Neural progenitor cell (in vitro differentiated cells): ENCODE data around the gene SLC37A1. TPM values are rescaled to one million over a fixed set of nuclear protein-coding genes. Genes with fewer than 3 reads are reported as not detected.

Experiments
- DNase-seq: peaks from one replicate; pipeline ENCODE4 v3.0.0-alpha.2; 2016; ENCODE audit warnings: low spot score
- H2AFZ ChIP-seq: fragments of 200-600 bp; sonication (generic); replicated peaks from 2 replicates; pipeline ENCODE4 v1.6.1; 2016; ENCODE audit warnings: antibody characterized with exemption
- H3F3A ChIP-seq: fragments of 200-600 bp; sonication (generic); 2 replicates; pipeline ENCODE4 v1.6.1; 2016; ENCODE audit warnings: antibody characterized with exemption, low read depth
- H3K27ac ChIP-seq: fragments of 200-600 bp; sonication (generic); 2 replicates; pipeline ENCODE4 v1.5.1; 2016; ENCODE audit warnings: mild to moderate bottlenecking
- H3K27me3 ChIP-seq: fragments of 200-600 bp; sonication (generic); 2 replicates; pipeline ENCODE4 v1.6.1; 2016; ENCODE audit warnings: mild to moderate bottlenecking, moderate library complexity
- H3K36me3 ChIP-seq: fragments of 200-600 bp; sonication (generic); 2 replicates; pipeline ENCODE4 v1.5.1; 2016
- H3K4me1 ChIP-seq: fragments of 200-600 bp; sonication (generic); 2 replicates; pipeline ENCODE4 v1.6.1; 2016; ENCODE audit warnings: mixed run types
- H3K4me2 ChIP-seq: fragments of 200-600 bp; sonication (generic); 2 replicates; pipeline ENCODE4 v1.6.1; 2016
- H3K4me3 ChIP-seq: fragments of 200-600 bp; sonication (generic); 2 replicates; pipeline ENCODE4 v1.5.1; 2016
- H3K79me2 ChIP-seq: fragments of 200-600 bp; sonication (generic); 2 replicates; pipeline ENCODE4 v1.6.1; 2016; ENCODE audit warnings: low read depth
- H3K9ac ChIP-seq: fragments of 200-600 bp; sonication (generic); 2 replicates; pipeline ENCODE4 v1.6.1; 2016
- H3K9me3 ChIP-seq: fragments of 200-600 bp; sonication (generic); 2 replicates; pipeline ENCODE4 v1.5.1; 2016; ENCODE audit warnings: low read depth
- H4K20me1 ChIP-seq: fragments of 200-600 bp; sonication (generic); 2 replicates; pipeline ENCODE4 v1.6.1; 2016; ENCODE audit warnings: low read depth
- H3K27ac Mint-ChIP-seq: 3 replicates; pipeline ENCODE4 v1.8.0; 2021; ENCODE audit warnings: mixed read lengths
- H3K27me3 Mint-ChIP-seq: 2 replicates; pipeline ENCODE4 v1.8.0; 2022; ENCODE audit warnings: low read depth, mild to moderate bottlenecking, inconsistent platforms, moderate library complexity, mixed read lengths; ENCODE audit not compliant: insufficient read depth
- H3K36me3 Mint-ChIP-seq: 3 replicates; pipeline ENCODE4 v1.8.0; 2021; ENCODE audit warnings: mixed read lengths
- H3K4me1 Mint-ChIP-seq: 3 replicates; pipeline ENCODE4 v1.8.0; 2021; ENCODE audit warnings: mixed read lengths
- H3K4me3 Mint-ChIP-seq: 3 replicates; pipeline ENCODE4 v1.8.0; 2021; ENCODE audit warnings: mild to moderate bottlenecking, moderate library complexity, mixed read lengths
- H3K9me3 Mint-ChIP-seq: 3 replicates; pipeline ENCODE4 v1.8.0; 2020; ENCODE audit warnings: mixed read lengths
- CTCF ChIP-seq: fragments of 200-600 bp; sonication (generic); IDR thresholded peaks from 2 replicates; pipeline ENCODE4 v1.5.1; 2017; ENCODE audit warnings: antibody characterized with exemption, mild to moderate bottlenecking
- EZH2 ChIP-seq: fragments of 200-600 bp; sonication (generic); IDR thresholded peaks from 2 replicates; pipeline ENCODE4 v1.6.1; 2017; ENCODE audit warnings: antibody characterized with exemption, mild to moderate bottlenecking, moderate library complexity
- EZH2phosphoT487 ChIP-seq: fragments of 200-600 bp; sonication (generic); IDR thresholded peaks from 2 replicates; pipeline ENCODE4 v1.6.1; 2017; ENCODE audit warnings: antibody characterized with exemption
- total RNA-seq: library from RNA; depleted of rRNA; stranded (reverse); fragments of >200 nt; gene quantifications from 2 replicates; pipeline ENCODE4 v1.2.3, GENCODE V29; 2015; ENCODE audit warnings: low replicate concordance

The SLC37A1 gene
- total RNA-seq, 1 donor from 2014 or later, result 1.2 TPM

GRCh38 chr21:42486531-42486930 lies 27.1 kb upstream of the SLC37A1 start:
- no peak overlapping the region for H3K4me3 Mint-ChIP-seq
- no peak overlapping the region for H3K27ac ChIP-seq
- H3K27ac Mint-ChIP-seq, result no peak overlapping the region
- H4K20me1 ChIP-seq, result no peaks in the 10 kb centered on the region
- H3K4me1 ChIP-seq, result no peaks in the 10 kb centered on the region
- no peak for TF ChIP-seq EZH2
- no peak for TF ChIP-seq CTCF
- TF ChIP-seq EZH2phosphoT487, result no peak
- peaks cover 3% of the 10 kb centered on the region for H3K4me1 Mint-ChIP-seq
- H3K9me3 ChIP-seq, result no peaks in the 10 kb centered on the region
- H3F3A ChIP-seq, result no peaks in the 10 kb centered on the region
- peaks cover 3% of the 10 kb centered on the region for H3K27me3 Mint-ChIP-seq
- H3K4me2 ChIP-seq, result no peak overlapping the region
- no peaks in the 10 kb centered on the region for H3K9me3 Mint-ChIP-seq
- no peak for DNase-seq
- H3K36me3 ChIP-seq, result no peaks in the 10 kb centered on the region
- H3K9ac ChIP-seq, result no peak overlapping the region
- no peak overlapping the region for H2AFZ ChIP-seq
- no peaks in the 10 kb centered on the region for H3K79me2 ChIP-seq
- H3K36me3 Mint-ChIP-seq, result no peaks in the 10 kb centered on the region
- H3K27me3 ChIP-seq, result no peaks in the 10 kb centered on the region
- H3K4me3 ChIP-seq, result no peak overlapping the region

DNA sequence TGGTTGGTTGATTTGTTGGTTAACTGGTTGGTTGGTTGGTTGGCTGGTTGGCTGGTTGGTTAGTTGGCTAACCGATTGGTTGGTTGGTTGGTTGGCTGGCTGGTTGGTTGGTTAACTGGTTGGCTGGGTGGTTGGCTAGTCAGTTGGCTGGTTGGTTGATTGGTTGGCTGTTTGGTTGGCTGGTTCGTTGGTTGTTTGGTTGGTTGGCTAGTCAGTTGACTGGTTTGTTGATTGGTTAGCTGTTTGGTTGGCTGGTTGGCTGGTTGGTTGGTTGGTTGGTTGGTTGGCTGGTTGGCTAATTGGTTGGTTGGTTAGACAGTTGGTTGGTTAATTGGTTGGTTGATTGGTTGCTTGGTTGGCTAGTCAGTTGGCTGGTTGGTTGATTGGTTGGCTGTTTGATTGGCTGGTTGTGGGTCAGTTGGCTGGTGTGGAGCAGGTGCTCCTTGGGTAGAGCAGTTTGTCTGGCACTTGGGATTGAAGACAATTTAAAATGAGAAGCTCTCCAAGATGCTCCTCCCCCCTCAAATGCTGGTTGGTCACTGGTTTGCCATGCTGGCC lies 24.6 kb upstream of the SLC37A1 start:
- H3K4me3 ChIP-seq, result no peak overlapping the region
- no peak for DNase-seq
- H3K27ac ChIP-seq, result no peak overlapping the region
- no peak overlapping the region for H3K4me3 Mint-ChIP-seq
- peaks cover 4% of the 10 kb centered on the region for H3K27me3 Mint-ChIP-seq
- H4K20me1 ChIP-seq, result no peaks in the 10 kb centered on the region
- H3K4me1 ChIP-seq, result no peaks in the 10 kb centered on the region
- no peaks in the 10 kb centered on the region for H3K9me3 ChIP-seq
- no peaks in the 10 kb centered on the region for H3K36me3 ChIP-seq
- H3K27me3 ChIP-seq, result no peaks in the 10 kb centered on the region
- H3F3A ChIP-seq, result no peaks in the 10 kb centered on the region
- TF ChIP-seq EZH2 (no peak), EZH2phosphoT487 (no peak), CTCF (no peak)
- no peak overlapping the region for H3K9ac ChIP-seq
- no peak overlapping the region for H2AFZ ChIP-seq
- H3K27ac Mint-ChIP-seq, result no peak overlapping the region
- H3K79me2 ChIP-seq, result no peaks in the 10 kb centered on the region
- no peak overlapping the region for H3K4me2 ChIP-seq
- H3K9me3 Mint-ChIP-seq, result no peaks in the 10 kb centered on the region
- H3K36me3 Mint-ChIP-seq, result no peaks in the 10 kb centered on the region
- H3K4me1 Mint-ChIP-seq, result peaks cover under 1% of the 10 kb centered on the region

DNA sequence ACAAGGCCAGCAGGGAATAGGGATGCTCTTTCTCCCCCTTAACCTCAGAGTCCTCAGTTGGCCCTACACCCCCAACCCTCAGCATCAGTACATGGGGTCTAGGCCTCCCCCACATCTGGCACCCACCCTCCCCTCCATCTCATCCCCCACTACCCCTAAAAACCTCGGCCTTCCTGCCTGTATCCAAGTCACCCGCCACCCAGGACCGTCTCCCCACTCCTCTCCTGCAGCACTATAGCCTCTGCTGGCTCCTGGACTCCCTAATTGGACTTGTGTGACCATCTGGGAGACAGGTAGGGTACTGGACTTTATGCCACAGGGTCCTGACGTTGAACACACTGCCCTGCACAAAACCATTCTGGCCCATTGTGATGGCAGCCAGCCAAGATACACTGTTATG lies 23.7 kb upstream of the SLC37A1 start:
- H3K4me3 Mint-ChIP-seq, result no peak overlapping the region
- H3K36me3 ChIP-seq, result no peaks in the 10 kb centered on the region
- no peak overlapping the region for H3K4me3 ChIP-seq
- peaks cover 3% of the 10 kb centered on the region for H3K27me3 Mint-ChIP-seq
- no peaks in the 10 kb centered on the region for H3K9me3 ChIP-seq
- no peaks in the 10 kb centered on the region for H3K79me2 ChIP-seq
- H3K27ac Mint-ChIP-seq, result no peak overlapping the region
- no peaks in the 10 kb centered on the region for H3K4me1 ChIP-seq
- no peak overlapping the region for H3K4me2 ChIP-seq
- H3K27ac ChIP-seq, result no peak overlapping the region
- H3F3A ChIP-seq, result no peaks in the 10 kb centered on the region
- H3K27me3 ChIP-seq, result peaks cover 4% of the 10 kb centered on the region
- no peaks in the 10 kb centered on the region for H3K4me1 Mint-ChIP-seq
- H2AFZ ChIP-seq, result no peak overlapping the region
- H3K36me3 Mint-ChIP-seq, result no peaks in the 10 kb centered on the region
- TF ChIP-seq EZH2 (no peak), EZH2phosphoT487 (no peak), CTCF (no peak)
- no peak for DNase-seq
- no peaks in the 10 kb centered on the region for H3K9me3 Mint-ChIP-seq
- H3K9ac ChIP-seq, result no peak overlapping the region
- H4K20me1 ChIP-seq, result no peaks in the 10 kb centered on the region
